GM18909 (cell line): ENCODE data around the gene TRIP12.
"Not testable (repeated sequence)": the region's sequence is repeated elsewhere in the genome, so short reads cannot be mapped to it uniquely, and the experiment has no call there.

Experiments
- ATAC-seq: cut with Tn5 transposase; IDR thresholded peaks from one replicate; pipeline ENCODE4 v1.9.1; 2021; ENCODE audit warnings: mild to moderate bottlenecking; ENCODE audit not compliant: unreplicated experiment, poor library complexity

Gene TRIP12

DNA sequence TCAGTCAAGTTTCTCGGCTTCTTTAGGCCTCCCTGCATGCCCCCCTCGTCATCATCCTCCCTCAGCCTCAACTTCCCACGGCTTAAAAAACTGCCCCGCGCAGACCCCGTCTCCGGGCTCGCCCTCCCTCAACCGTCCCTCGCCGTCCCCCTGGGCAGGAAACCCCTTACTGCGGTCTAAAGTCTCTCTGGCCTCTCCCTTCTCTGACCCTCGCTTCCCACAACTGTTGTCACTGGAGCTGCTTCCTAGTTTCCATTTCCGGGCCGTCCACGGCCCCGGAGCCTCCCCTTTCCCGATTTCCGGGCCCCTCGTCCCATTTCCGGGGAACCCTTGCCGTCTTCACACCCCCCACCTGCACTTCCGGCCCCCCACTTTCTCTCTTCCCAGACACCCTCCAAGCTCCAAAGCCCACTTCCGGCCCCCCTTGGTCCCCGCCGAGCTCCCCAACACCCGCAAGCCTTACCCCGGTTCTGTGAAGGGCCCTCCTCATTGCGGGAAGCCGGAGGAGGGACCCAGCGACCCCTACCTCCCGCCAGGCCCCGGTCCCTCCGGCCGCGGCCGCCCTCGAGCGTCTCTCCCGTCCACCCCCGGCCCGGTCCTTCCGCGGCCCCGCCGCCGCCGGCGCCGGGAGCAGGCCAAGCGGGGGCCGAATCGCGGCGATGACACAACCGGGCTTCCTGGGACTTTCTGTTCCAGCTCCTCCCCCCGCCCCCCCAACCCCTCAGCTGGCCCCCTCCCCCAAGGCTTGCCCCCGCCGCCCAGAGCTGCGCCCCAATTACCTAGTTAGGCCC is 513 bp downstream of the TRIP12 start:
- ATAC-seq = peak; percentile 31

DNA sequence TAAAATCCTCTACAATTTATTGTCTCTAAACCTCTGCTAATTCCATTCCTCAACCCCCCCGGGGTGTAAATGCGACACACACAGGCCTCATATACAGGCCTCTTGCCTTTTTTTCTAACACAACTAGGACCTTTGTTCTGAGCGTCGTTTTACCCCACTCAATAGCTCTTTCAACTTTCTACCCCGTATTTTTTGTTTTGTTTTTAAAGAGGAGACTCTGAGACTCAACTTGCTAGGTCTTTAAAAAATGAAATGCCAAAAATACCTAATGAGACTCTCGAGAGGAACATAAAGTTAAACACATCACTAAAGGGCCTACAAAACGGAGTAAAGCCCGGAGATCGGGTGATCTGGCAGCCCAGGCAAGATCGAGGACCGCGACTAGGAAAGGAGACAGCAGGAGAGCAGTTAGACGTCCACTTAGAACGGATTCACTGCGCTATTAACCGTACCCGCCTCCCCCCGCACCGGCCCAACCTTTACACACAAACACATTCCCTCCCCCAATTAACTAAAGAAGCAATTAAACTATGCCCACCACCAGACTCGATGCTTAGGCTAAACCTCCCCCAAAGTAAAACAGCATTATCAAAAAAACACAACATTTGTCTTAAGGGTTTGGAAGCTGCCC is 1.7 kb downstream of the TRIP12 start:
- ATAC-seq = no peak

DNA sequence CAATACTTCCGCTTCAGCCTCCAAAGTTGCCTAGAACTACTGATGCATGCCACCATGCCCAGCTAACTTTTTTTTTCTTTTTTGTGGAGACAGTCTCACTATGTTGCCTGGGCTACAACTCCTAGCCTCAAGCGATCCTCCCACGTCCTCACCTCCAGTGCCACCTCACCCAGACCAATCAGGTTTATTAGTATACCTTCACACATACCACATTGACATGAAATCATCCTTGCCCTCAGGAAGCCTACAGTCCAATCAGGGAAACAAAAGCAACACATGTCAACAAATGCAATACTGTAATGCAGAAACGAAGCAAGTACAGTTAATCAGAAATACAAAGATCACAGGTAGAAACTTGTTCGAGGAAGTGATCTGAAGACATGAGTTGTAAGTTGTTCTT is 4.0 kb downstream of the TRIP12 start:
- ATAC-seq = no peak

DNA sequence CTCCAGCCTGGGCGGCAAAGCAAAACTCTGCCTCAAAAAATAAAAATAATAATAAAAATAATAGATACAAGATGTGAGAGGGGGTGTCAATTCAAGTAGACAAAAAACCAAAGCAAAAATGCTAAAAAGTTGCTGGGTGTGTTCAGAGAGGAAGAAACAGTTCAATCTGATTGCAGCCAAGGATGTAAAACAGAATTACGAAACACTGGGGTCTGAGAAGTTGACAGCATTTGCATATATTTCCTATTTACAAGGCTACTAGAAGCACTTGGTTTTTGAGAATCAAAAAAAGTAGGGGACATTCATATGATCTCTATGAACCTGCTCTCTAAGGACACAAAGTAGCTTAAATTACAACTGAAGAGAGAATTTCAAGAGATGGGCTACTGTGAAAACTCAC is 7.6 kb downstream of the TRIP12 start:
- no peak for ATAC-seq

DNA sequence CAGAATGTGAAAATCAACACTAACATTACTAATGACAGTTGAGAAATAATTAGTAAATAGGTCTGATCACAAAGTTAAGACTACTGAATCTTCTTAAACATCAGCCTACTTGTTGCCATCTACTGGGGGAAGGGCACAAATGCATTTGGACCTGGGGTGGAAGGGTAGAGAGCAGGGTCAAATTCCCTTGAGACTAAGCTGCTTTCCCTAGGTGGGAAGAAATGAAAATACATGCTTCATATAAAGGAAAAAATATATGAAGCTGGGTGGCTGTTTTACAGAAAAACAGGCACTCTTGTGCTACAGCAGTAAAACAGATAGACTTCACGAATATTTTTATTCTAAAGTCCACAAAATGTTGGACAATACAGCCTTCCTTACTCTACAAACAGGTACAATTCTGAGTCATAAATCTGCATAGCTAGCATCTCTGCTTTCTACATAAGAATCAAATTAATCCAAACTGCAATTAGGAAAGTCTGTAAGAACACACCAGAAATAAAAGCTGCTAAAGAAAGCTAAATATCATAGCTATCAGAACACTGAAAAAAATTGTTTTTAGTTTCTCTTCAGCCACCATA is 10.9 kb downstream of the TRIP12 start:
- peak; percentile 76 for ATAC-seq

DNA sequence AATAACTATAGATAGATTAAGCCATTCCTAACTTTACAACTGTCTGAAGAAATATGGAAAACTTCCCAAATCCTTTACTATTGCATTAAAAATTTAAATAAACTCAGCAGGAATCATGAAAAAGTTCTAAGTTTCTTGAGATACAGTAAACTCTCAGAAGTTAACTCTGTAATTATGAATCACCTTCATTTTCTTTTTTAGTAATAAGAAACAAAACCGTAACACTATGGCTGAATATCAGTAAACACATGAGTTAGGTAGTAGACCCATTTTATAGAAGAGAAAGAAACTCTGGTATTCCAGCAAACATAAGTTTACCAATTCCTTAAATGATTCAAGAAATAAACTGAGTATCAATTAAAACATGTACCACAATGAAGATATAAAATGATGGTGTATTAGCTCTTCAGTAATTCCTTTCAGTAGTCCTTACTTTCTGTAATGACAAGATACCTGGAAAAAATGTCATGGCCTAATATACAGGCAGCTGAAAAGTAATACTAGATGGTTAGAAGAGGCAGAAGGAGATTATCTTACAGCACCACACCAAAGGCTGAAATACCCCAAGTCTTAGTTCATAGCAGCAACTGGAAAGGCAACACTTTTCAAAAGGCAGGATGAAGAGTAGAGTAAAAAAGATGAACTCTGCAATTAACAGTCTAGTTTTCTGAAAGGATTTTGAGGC is 11.5 kb downstream of the TRIP12 start:
- ATAC-seq = peak; percentile 12

DNA sequence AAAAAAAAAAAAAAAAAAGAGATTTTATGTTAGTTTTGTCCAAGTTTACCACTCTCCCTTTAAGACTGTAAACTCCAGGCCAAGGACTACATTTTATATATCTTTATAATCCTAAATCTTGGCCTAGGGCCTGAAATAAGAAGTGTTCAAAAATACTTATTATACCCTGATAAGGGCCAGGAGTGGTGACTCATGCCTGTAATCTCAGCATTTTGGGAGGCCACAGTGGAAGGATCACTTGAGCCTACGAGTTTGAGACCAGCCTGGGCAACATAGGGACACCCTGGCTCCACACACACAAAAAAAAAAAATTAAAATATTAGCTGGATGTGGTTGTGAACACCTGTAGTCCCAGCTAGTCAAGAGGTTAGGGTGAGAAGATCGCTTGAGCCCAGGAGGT is 12.7 kb downstream of the TRIP12 start:
- no peak for ATAC-seq

DNA sequence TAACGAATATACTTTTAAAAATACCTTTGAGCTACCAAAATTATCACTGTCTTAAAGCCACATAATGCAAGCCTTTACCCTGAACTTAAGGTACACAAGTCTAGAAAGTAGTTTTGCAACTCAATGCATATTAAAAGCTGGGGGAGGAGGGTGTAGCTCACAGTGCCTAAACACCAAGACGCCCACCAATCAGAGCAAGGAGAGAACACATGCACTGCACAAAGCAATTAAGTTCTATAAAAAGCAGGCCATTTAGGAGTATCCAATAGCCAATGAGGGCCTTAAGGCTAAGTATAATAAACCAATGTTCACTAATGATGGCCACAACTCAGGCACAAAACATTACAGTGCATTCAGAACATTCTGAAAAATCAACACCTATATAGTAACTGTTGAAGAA is 16.2 kb downstream of the TRIP12 start:
- ATAC-seq = no peak

DNA sequence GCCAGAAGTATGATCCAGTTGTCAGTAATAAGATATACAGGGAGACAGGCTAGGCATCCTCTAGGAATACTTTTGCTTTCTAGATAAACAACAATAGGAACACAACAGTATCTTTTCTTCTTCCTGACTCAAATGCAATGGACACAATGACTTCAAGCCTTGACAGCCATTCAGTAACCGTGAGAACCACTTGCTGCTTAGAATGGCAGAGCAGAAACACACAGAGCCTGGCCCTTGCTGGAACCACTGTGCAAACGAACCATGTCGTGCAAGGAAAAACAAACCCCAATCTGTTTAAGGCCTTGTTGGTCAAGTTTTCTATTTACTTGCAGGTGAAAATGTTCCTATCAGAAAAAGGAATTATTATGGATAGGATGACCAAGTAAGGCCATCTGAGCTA is 18.8 kb downstream of the TRIP12 start:
- ATAC-seq = no peak

DNA sequence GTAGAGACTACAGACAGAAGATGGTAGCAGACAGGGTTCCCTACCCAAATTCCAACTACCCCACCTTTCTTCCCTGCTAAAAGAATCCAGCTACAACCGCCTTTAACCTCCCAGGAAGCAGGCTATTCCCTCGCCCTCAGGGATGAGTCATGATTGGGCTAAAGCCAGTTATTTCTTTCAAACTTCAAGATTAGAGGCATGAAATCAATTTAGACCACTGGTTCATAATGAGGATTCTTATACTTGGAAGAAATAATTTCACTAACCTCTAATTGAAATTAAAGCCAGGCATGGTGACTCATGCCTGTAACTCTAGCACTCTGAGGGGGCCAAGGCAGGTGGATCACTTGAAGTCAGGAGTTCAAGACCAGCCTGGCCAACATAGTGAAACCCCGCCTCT is 20.0 kb downstream of the TRIP12 start:
- ATAC-seq = no peak

DNA sequence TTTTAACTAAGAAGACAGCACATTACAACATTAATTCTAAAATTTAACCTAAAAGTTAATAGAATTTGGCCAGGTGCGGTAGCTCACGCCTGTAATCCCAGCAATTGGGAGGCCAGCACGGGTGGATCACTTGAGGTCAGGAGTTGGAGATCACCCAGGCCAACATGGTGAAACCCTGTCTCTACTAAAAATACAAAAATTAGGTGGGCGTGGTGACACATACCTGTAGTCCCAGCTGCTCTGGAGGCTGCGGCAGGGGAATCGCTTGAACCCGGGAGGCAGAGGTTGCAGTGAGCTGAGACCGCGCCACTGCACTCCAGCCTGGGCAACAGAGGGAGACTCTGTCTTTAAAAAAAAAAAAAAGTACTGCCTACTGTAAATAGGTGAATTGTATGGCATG is 21.3 kb downstream of the TRIP12 start:
- not testable (repeated sequence) for ATAC-seq

DNA sequence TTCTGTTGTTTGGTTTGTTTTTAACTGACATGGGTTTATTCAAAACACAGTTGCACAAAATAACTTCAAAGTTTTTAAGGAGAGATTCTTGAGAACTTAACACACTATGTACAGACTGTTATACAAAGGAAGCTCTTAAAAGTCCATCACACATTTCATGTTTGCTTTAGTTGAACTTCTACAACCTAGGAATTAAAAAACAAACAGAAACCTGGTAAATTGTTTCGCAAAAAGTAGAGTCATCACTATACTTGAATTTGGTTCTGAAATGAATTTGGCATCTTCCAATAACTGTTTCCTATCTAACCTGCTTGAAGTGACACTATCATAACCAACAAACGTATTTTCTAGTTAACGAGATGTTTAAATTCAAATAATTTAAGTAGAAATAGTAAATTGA is 21.8 kb downstream of the TRIP12 start:
- no peak for ATAC-seq

DNA sequence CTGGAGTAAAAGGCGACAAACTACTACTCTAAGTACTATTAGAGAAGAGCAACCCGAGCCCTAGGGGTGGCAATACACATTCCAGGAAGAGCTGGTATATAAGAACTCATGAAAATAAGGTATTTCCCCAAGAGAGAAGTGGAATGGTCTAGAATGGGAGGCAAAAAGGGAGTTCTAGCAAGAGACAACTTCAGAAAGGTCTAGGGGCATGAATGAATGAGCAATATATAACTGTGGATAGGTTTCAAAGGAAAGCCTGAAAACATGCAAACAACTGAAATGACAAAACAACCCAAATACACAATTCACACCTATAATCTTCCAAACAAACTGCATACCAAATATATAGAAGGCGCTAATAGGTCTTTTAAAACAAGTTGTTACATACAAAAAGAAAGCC is 22.2 kb downstream of the TRIP12 start:
- no peak for ATAC-seq

DNA sequence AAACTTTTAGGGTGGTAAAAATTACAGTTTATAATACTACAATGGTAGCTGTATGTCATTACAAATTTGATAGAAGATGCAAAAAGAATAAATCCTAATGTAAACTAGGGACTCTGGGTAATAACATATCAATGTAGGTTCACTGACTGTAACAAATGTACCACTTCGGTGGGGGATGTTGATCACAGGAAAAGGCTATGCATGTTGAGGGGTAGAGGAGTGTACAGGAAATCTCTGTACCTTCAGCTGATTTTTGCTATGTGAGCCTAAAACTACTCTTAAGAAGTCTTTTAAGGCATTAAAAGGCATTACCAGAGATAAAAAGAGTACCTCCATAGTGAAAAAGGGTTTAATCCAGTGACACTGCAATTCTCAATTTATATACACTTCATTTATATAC is 25.0 kb downstream of the TRIP12 start:
- no peak for ATAC-seq

DNA sequence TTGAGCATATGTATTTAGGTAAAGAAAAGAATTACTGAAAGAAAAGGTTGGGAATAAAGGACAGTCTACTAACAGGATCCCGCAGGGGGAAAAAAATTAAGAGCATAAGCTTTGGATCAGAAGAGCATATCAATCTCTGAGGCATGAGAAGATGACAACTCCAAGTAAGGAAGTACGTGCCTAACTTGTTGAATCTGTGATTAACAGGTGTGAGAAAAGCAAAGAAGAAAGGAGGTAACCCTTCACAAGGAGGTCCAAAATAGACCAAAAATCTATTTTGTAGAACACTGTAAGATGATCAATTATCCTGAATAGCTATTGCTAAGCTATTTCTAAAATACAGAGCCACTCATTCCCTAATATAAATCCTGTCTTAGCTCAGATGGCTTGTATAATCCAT is 32.8 kb downstream of the TRIP12 start:
- ATAC-seq = no peak

DNA sequence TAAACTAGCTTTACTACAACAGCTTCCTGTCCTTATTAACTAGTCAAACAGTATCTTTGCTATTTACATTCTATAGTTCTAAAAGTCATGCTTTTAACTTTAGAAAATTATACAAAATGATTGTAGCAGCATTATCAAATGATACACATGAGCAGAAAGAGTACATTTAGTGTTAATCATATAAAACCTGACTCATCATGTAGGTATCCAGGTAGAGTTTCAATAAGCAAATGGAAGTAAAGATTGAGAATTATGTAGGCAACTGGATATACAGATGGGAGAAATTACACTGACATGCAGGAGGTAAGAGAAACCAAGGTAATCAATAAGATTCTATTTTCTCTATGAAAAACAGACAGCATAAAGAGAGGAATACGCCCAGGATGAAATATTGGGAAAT is 33.8 kb downstream of the TRIP12 start:
- no peak for ATAC-seq

DNA sequence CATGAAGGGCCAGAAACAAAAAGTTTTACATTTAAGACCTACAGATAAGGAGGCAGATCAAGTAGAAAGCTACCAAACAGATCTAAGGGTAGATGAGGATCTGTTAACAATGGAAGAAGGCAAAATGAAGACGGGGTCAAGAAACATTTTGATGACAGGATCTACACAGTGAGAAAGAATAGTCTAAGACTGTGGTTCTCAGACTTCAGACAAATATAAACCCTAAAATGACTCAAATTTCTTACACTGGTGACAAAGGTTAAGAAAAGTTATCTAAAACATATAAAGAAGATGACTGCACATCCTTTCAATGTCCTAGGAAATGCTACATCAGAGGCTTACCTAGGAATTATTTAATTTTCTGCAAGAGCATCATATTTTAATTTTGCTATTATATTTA is 34.4 kb downstream of the TRIP12 start:
- ATAC-seq = no peak

DNA sequence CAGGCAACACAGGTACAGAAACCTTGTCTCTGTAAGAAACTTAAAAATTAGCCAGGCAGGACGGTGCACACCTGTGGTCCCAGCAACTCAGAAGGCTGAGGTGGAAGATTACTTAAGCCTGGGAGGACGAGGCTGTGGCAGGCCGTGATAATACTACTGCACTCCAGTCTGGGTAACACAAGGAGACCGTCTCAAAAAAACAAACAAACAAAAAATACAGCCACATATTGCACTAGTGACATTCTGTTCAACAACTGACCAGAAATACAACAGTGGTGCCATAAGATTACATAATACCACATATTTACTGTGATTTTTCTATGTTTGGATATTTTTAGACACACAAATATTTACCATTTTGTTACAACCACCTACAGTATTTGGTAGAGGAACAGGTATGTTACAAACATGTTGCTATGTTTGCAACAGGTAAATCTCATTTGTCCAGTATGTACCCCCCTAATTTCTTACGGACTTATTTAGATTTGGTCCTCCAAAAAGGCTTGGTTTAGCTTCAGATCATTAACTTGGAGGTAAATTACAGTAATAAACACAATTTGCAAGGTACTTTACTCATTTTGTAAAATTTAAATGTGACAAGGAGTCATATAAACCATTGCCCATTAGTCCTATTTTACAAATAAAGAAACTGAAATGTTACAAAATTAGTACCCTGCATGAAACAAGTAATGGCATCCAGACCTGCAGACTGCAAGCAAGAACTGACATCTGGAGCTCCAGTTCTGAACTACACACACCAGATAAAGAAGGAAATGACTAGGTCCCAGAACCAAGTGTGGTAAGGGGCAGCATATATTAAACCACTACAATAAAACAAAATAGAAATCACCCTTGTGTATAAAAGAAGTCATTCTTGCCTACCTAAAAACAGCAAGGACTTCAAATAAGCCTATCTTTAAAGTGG is 36.8 kb downstream of the TRIP12 start:
- ATAC-seq = peak; percentile 80

DNA sequence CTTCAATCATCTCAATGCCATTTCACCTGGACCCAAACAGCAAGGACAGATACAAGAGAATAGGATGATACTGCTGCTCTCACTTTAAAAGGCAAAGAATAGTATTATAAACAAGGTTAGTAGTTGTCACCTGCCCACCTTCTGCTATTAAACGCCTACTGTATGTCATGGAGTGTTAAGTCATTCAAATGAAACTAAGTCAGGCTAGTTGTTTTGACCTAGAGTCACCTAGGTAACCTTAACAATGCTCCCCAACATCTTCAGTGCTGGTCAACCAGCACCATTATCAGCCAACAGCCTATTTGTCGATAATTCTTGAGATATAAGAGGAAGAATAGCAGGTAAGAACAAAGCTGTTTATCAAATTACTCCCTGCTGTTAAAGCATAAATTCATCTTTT is 39.2 kb downstream of the TRIP12 start:
- no peak for ATAC-seq

DNA sequence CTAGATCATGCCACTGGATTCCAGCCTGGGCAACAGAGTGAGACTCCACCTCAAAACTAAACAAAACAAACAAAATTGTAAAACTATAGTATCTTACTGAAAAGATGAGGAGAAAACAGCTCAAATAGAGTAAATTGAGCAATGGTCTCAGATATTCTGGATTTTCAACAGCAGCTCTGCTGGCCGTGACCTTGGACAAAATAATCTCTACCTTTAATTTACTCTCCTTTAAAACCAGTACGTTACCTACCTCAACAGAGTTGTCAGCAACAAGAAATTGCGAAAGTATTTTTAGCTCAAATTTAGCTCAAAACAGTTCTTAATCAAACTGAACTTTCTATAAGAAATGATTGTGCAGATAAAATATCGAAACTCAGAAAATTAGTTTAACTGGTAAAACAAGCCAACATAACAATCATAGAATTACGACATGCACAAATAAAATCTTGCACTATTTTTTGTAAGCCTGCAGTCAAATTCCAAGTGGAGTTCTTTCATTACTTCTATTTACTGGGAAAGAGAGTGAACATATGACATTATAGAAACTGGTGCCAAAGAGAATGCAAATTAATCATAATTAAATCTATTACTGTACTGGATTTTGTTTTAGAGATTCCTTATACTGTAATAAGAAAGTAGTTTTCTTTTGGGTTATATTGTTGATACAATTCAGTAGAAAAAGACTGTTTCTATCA is 40.8 kb downstream of the TRIP12 start:
- no peak for ATAC-seq
